ENCODE results near the gene FFAR3.
"Not testable (repeated sequence)": the region's sequence is repeated elsewhere in the genome, so short reads cannot be mapped to it uniquely, and the experiment has no call there.

FFAR3 gene

DNA sequence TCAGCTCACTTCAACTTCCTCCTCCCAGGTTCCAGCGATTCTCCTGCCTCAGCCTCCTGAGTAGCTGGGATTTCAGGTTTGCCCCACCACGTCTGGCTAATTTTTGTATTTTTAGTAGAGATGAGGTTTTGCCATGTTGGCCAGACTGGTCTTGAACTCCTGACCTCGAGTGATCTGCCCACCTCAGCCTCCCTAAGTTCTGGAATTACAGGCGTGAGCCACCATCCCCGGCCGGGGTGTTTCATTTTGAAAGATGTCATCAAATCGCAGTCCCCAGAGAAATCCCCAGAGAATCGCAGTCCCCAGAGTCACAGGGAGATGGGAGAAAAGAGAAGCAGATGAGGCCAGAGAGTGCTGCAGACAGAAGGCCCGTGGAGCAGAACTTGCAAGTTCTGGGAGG lies 43.2 kb downstream of the FFAR3 start:
- DNase-seq (ENCODE audit: low spot score) = not testable (repeated sequence)

DNA sequence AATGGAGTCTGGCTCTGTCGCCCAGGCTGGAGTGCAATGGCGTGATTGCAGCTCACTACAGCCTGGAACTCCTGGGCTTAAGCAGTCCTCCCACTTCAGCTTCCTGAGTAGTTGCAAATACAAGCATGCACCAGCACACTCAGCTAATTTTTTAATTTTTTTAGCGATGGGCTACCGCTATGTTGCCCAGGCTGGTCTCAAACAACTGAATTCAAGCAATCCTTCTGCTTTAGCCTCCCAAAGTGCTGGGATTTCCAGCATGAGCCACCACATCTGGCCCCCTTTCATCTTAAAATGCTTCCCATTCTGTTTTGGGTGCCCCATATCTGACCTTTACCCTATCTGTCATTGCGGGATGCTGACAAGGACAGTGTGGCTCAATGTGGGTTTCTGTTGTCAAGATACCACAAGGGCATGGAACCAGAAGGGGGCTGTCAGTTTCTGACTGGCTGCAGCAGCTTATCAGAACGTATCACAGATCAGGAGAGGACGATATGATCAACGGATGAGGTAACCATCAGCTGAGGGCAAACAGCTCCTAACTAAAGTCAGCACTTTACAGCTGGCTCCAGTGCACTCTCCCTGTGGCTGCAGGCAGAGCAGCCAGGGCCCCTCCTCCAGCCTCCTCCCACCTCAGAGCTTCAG lies 45.0 kb downstream of the FFAR3 start:
- DNase-seq (ENCODE audit: low spot score) = no peak

DNA sequence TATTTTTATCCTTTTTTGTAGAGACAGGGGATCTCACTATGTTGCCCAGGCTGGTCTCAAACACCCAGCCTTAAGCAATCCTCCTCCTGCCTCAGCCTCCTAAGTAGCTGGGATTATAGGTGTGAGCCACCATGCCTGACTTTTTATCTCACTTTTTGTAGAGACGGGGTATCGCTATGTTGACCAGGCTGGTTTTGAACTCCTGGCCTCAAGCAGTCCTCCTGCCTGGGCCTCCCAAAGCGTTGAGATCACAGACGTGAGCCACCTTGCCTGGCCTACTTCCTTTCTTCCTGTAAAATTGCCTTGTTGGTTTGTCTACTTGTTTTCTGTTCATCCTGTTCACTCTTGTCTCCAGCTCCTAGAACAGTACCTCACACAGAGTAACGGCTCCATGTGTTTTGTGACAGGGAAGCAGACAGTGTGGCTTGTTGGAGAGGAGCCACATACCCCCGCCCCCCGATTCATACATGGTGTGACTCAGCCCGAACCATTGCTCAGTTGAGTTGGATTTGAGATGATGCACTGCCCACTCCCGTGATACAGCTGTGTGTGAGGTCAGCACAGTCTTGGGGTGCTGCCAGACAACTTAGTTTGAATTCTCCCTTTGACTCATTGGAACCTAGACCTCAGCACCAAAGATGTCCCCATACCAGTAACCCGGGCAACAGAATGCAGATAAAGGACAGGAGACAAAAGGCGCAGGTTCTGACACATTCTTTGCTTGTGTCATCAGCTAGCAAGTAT lies 46.8 kb downstream of the FFAR3 start:
- DNase-seq (ENCODE audit: low spot score) = no peak

GRCh38 chr19:35407619-35408018 lies 49.4 kb downstream of the FFAR3 start:
- DNase-seq (ENCODE audit: low spot score) = no peak

DNA sequence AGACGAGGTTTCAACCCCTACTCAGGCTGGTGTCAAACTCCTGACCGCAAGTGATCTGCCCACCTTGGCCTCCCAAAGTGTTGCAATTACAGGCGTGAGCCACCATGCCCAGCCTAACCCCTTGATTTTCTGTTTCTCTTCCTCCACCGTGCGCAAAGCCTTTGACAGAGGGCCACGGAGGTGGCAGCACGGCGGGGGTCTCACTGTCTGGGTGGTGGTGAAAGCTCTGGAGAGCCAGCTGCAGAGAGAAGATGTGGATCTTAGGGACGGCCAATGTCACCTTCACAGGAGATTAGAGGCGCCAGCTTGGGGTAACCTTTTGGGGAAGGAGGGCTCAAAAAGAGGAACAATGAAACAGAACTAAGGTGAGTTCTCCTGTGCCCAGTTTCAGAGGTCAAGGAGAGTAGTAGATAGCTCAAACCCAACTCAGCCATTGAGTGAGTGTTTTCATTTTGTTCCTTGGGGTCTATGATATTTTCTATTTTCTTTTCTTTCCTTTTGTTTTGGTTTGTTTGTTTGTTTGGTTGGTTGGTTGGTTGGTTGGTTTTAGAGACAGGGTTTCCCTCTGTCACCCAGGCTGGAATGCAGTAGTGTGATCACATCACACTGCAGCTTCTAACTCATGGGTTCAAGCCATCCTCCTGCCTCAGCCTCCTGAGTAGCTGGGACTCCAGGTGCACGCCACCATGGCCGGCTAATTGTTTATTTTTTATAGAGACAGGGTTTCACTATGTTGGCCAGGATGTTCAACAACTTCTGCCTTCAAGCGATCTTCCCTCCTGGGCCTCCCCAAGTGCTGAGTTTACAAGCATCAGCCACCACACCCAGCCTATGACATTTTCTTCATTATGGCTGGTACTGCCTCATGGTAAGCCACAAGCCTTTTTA lies 50.3 kb downstream of the FFAR3 start:
- no peak for DNase-seq (ENCODE audit: low spot score)

DNA sequence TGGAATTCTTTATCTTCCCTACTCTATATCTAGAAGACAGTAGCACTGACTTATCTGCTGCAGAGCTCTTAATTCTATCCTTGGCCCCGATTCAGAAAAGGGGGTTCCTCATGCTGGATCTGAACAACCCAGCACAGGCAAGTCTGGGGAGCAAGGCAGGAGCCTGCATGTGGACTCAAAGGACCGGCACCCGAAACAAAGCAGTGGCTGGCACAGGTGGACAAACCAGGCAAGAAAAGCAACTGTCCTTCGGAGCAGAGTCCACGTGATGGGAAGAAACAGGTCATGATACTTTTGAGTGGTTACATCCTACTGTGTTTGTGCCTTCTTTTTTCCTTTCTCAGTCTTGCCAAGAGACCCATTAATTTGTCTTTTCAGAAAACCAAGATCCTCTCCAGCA lies 50.9 kb downstream of the FFAR3 start:
- DNase-seq (ENCODE audit: low spot score) = no peak

All from cerebellar cortex (tissue), 1 donor.